Measurements from ENCODE around the gene KIF16B. TPM values are rescaled to one million over a fixed set of nuclear protein-coding genes. Genes with fewer than 3 reads are reported as not detected.

The KIF16B gene
- total RNA-seq, 2 donors from 2014 or later = 3.8 to 8.8 TPM

GRCh38 chr20:16486532-16486931, 86.7 kb downstream of the KIF16B start:
- Mint-ChIP-seq H3K4me1 (ENCODE audit: low read depth in 2 of 2) (no peaks in the 10 kb centered on the region), H3K9me3 (no peaks in the 10 kb centered on the region), H3K27ac (no peak overlapping the region), H3K36me3 (no peaks in the 10 kb centered on the region), H3K27me3 (no peaks in the 10 kb centered on the region), H3K4me3 (no peak overlapping the region)
- DNase-seq (ENCODE audit: low spot score) = no peak
- no peak for ATAC-seq

- H3K4me3 Mint-ChIP-seq = no peak overlapping the region
- H3K27ac Mint-ChIP-seq = no peak overlapping the region
- DNase-seq (ENCODE audit: low spot score) = no peak
- no peaks in the 10 kb centered on the region for H3K9me3 Mint-ChIP-seq
- H3K36me3 Mint-ChIP-seq = no peaks in the 10 kb centered on the region
- H3K4me1 Mint-ChIP-seq (ENCODE audit: low read depth in 2 of 2) = no peaks in the 10 kb centered on the region
- H3K27me3 Mint-ChIP-seq = no peaks in the 10 kb centered on the region
- ATAC-seq = no peak
These were observed 87.8 kb downstream of the KIF16B start for GRCh38 chr20:16485401-16485800.

- no peaks in the 10 kb centered on the region for H3K36me3 Mint-ChIP-seq
- ATAC-seq (no peak), DNase-seq (ENCODE audit: low spot score) (no peak)
- H3K4me3 Mint-ChIP-seq = no peak overlapping the region
- H3K27ac Mint-ChIP-seq = no peak overlapping the region
- no peaks in the 10 kb centered on the region for H3K27me3 Mint-ChIP-seq
- H3K4me1 Mint-ChIP-seq (ENCODE audit: low read depth in 2 of 2) = no peaks in the 10 kb centered on the region
- no peaks in the 10 kb centered on the region for H3K9me3 Mint-ChIP-seq
These were observed 90.2 kb downstream of the KIF16B start for GRCh38 chr20:16483024-16483423.

GRCh38 chr20:16481977-16482376, 91.3 kb downstream of the KIF16B start:
- Mint-ChIP-seq H3K4me3 (no peak overlapping the region), H3K4me1 (ENCODE audit: low read depth in 2 of 2) (no peaks in the 10 kb centered on the region), H3K9me3 (no peaks in the 10 kb centered on the region), H3K36me3 (no peaks in the 10 kb centered on the region), H3K27ac (no peak overlapping the region), H3K27me3 (no peaks in the 10 kb centered on the region)
- ATAC-seq = no peak
- DNase-seq (ENCODE audit: low spot score) = no peak

- Mint-ChIP-seq H3K9me3 (no peaks in the 10 kb centered on the region), H3K27me3 (no peaks in the 10 kb centered on the region), H3K36me3 (no peaks in the 10 kb centered on the region), H3K27ac (no peak overlapping the region), H3K4me3 (no peak overlapping the region), H3K4me1 (ENCODE audit: low read depth in 2 of 2) (no peaks in the 10 kb centered on the region)
- DNase-seq (ENCODE audit: low spot score) = no peak
- ATAC-seq = no peak
These were observed 93.6 kb downstream of the KIF16B start for GRCh38 chr20:16479666-16480065.

GRCh38 chr20:16477632-16478031, 95.6 kb downstream of the KIF16B start:
- H3K27ac Mint-ChIP-seq = no peak overlapping the region
- DNase-seq (ENCODE audit: low spot score) (no peak), ATAC-seq (no peak)
- H3K4me1 Mint-ChIP-seq (ENCODE audit: low read depth in 2 of 2) = no peaks in the 10 kb centered on the region
- H3K4me3 Mint-ChIP-seq = no peak overlapping the region
- no peaks in the 10 kb centered on the region for H3K27me3 Mint-ChIP-seq
- H3K36me3 Mint-ChIP-seq = no peaks in the 10 kb centered on the region
- no peaks in the 10 kb centered on the region for H3K9me3 Mint-ChIP-seq

GRCh38 chr20:16476032-16476431, 97.2 kb downstream of the KIF16B start:
- Mint-ChIP-seq H3K4me3 (no peak overlapping the region), H3K36me3 (no peaks in the 10 kb centered on the region), H3K27me3 (no peaks in the 10 kb centered on the region), H3K9me3 (no peaks in the 10 kb centered on the region), H3K4me1 (ENCODE audit: low read depth in 2 of 2) (no peaks in the 10 kb centered on the region), H3K27ac (no peak overlapping the region)
- DNase-seq (ENCODE audit: low spot score) (no peak), ATAC-seq (no peak)

GRCh38 chr20:16475225-16475624, 98.0 kb downstream of the KIF16B start:
- ATAC-seq = no peak
- H3K4me1 Mint-ChIP-seq (ENCODE audit: low read depth in 2 of 2) = no peaks in the 10 kb centered on the region
- H3K27ac Mint-ChIP-seq = no peak overlapping the region
- no peak for DNase-seq (ENCODE audit: low spot score)
- no peaks in the 10 kb centered on the region for H3K36me3 Mint-ChIP-seq
- H3K9me3 Mint-ChIP-seq = no peaks in the 10 kb centered on the region
- no peaks in the 10 kb centered on the region for H3K27me3 Mint-ChIP-seq
- H3K4me3 Mint-ChIP-seq = no peak overlapping the region

- no peaks in the 10 kb centered on the region for H3K4me1 Mint-ChIP-seq (ENCODE audit: low read depth in 2 of 2)
- H3K27me3 Mint-ChIP-seq = no peaks in the 10 kb centered on the region
- no peaks in the 10 kb centered on the region for H3K36me3 Mint-ChIP-seq
- H3K4me3 Mint-ChIP-seq = no peak overlapping the region
- DNase-seq (ENCODE audit: low spot score) (no peak), ATAC-seq (no peak)
- no peak overlapping the region for H3K27ac Mint-ChIP-seq
- H3K9me3 Mint-ChIP-seq = no peaks in the 10 kb centered on the region
These were observed 98.9 kb downstream of the KIF16B start for GRCh38 chr20:16474363-16474762.

- H3K27ac Mint-ChIP-seq = no peak overlapping the region
- H3K9me3 Mint-ChIP-seq = no peaks in the 10 kb centered on the region
- ATAC-seq (no peak), DNase-seq (ENCODE audit: low spot score) (no peak)
- H3K27me3 Mint-ChIP-seq = no peaks in the 10 kb centered on the region
- peaks cover 2 to 3% of the 10 kb centered on the region in 2 donors for H3K4me1 Mint-ChIP-seq (ENCODE audit: low read depth in 2 of 2)
- peaks cover 3% of the 10 kb centered on the region for H3K36me3 Mint-ChIP-seq
- no peak overlapping the region for H3K4me3 Mint-ChIP-seq
These were observed 101.0 kb downstream of the KIF16B start for GRCh38 chr20:16472045-16472872.

- no peaks in the 10 kb centered on the region for H3K27me3 Mint-ChIP-seq
- no peak for DNase-seq (ENCODE audit: low spot score)
- no peak overlapping the region for H3K4me3 Mint-ChIP-seq
- H3K4me1 Mint-ChIP-seq (ENCODE audit: low read depth in 2 of 2) = peaks cover 4 to 5% of the 10 kb centered on the region in 2 donors
- H3K36me3 Mint-ChIP-seq = peaks cover 5% of the 10 kb centered on the region
- no peaks in the 10 kb centered on the region for H3K9me3 Mint-ChIP-seq
- no peak for ATAC-seq
- no peak overlapping the region for H3K27ac Mint-ChIP-seq
These were observed 103.8 kb downstream of the KIF16B start for GRCh38 chr20:16469395-16469905.

- Mint-ChIP-seq H3K4me1 (ENCODE audit: low read depth in 2 of 2) (peaks cover 4 to 5% of the 10 kb centered on the region in 2 donors), H3K9me3 (peaks cover 4% of the 10 kb centered on the region), H3K36me3 (peaks cover 5% of the 10 kb centered on the region), H3K27me3 (peaks cover 0 to 3% of the 10 kb centered on the region in 2 donors), H3K27ac (no peak overlapping the region), H3K4me3 (no peak overlapping the region)
- DNase-seq (ENCODE audit: low spot score) = no peak
- no peak for ATAC-seq
These were observed 110.5 kb downstream of the KIF16B start for GRCh38 chr20:16462711-16463110.

- DNase-seq (ENCODE audit: low spot score) (no peak), ATAC-seq (no peak)
- Mint-ChIP-seq H3K27me3 (peaks cover 0 to 3% of the 10 kb centered on the region in 2 donors), H3K36me3 (no peaks in the 10 kb centered on the region), H3K27ac (no peak overlapping the region), H3K4me1 (ENCODE audit: low read depth in 2 of 2) (no peaks in the 10 kb centered on the region), H3K9me3 (peaks cover 4% of the 10 kb centered on the region), H3K4me3 (no peak overlapping the region)
These were observed 114.1 kb downstream of the KIF16B start for GRCh38 chr20:16459019-16459700.

- no peaks in the 10 kb centered on the region for H3K4me1 Mint-ChIP-seq (ENCODE audit: low read depth in 2 of 2)
- ATAC-seq = no peak
- H3K27me3 Mint-ChIP-seq = no peaks in the 10 kb centered on the region
- H3K4me3 Mint-ChIP-seq = no peak overlapping the region
- H3K27ac Mint-ChIP-seq = no peak overlapping the region
- H3K9me3 Mint-ChIP-seq = no peaks in the 10 kb centered on the region
- no peaks in the 10 kb centered on the region for H3K36me3 Mint-ChIP-seq
- no peak for DNase-seq (ENCODE audit: low spot score)
These were observed 115.7 kb downstream of the KIF16B start for GRCh38 chr20:16457514-16457913.

Measured in natural killer cell treated with Interleukin-12 subunit alpha and Interleukin-12 subunit beta and Interleukin-15 and Interleukin-18, amount 100 ng/mL, for 72 hours (primary cell).